IPS-11a (cell line): ENCODE data around the gene DPH6.

Experiments used
- H3K4me3 ChIP-seq: one replicate; pipeline ENCODE4 v1.5.1; 2013; ENCODE audit warnings: low read depth, low read length, control low read depth

The DPH6 gene

DNA sequence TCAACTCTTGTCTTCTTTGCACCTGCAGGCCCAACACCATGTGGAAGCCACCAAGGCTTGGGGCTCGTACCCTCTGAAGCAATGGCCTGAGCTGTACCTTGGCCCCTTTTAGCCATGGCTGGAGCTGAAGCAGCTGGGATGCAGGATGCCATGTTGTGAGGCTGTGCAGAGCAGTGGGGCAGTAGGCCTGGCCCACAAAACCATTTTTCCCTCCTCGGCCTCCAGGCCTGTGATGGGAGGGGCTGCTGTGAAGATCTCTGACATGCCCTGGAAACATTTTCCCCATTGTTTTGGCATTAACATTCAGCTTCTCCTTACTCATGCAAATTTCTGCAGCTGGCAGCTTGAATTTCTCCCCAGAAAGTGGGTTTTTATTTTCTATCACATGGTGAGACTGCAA lies 58.5 kb downstream of the DPH6 start:
- H3K4me3 ChIP-seq, result no peak overlapping the region

DNA sequence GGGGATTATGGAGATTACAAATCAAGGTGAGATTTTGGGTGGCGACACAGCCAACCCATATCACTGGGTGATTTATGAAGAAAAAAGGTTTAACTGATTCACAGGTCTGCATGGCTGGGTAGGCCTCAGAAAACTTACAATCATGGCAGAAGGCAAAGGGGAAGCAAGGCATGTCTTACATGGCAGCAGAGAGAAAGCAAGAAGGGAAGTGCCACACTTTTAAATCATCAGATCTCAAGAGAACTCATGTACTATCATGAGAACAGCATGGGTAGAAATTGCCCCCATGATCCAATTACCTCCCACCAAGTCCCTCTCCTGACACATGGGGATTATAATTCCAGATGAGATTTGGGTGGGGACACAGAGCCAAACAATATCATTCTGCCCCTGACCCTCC lies 59.7 kb downstream of the DPH6 start:
- no peak overlapping the region for H3K4me3 ChIP-seq

DNA sequence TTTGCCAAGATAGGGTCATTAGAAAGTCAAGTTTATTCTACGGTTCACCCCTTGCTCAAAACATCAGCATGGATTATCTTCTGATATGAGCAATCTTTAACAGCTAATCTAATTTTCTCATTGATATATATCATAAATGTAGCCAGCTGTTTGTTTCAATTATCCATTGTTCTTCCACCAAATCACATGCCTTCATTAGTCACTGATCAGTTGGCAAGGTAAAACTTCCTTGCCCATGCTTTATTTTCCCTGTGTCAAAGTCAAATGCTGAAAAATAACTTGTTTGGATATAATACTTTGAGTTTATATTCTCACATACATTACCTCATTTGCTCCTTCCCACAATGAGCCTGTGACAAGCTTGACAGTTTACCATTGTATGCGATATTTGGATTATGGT lies 60.6 kb downstream of the DPH6 start:
- H3K4me3 ChIP-seq, result no peak overlapping the region

DNA sequence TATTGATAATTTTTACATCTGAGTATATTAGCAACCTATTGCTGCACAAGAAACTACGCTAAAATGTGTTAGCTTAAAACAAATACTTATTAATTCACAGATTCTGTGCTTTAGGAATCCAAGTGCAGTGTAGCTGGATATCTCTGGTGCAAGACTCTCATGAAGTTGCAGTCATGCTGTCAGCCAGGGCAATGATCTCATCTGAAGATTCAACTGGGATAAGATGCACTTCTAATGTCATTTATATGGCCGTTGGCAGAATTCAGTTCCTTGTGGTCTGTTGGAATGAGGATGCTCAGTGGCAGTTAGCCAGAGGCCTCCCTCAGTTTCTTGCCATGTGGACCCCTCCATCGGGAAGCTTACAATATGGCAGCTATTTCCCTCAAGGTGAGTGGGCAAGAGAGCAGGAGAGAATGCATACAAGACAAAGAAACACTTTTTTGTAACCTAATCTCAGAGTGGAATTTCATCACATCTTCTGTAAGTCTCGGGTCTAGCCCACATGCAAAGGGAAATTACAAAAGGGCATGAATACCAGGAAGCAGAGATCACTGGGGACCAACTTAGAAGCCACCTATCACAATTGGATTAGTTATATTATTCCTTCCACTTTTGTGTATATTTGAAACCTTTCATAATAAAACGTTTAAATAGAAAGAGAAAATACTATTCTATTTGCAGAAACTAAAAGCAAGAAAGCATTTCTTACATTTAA lies 61.6 kb downstream of the DPH6 start:
- H3K4me3 ChIP-seq, result no peak overlapping the region

DNA sequence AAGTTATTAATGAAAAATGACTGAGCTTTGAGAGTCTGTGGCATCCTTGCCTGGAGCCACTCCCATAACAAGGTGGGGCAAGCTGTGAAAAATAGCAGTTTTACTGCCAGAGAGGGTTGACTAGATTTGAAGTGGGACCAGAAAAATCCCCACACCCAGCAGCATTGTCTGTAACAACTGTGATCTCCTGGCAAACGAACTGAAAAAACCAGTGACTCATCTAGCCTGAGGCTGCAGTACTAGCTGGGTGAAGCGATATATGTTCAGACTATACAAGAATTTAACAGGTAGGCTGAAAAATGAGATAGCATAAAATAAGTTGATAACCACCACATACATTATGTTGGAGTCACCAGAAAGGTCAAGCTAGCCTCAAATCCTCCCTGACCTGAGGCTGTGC lies 64.0 kb downstream of the DPH6 start:
- H3K4me3 ChIP-seq, result no peak overlapping the region

DNA sequence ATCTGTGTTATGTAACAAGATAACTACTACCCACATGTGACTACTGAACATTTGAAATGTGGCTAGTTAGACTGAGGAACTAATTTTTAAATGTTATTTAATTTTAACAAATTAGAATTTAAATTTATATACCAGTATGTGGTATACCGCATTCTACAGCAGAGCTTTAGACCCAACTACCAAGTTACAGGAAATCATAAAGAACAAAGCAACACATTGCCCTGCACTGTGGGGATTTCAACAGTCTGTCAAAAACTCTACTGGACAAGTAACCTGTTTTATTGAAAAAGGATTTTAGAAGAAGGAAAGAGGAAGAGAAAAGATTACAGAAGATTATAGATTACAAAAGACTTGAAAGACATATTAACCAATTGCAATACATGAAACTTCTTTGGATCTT lies 64.9 kb downstream of the DPH6 start:
- H3K4me3 ChIP-seq, result no peak overlapping the region

DNA sequence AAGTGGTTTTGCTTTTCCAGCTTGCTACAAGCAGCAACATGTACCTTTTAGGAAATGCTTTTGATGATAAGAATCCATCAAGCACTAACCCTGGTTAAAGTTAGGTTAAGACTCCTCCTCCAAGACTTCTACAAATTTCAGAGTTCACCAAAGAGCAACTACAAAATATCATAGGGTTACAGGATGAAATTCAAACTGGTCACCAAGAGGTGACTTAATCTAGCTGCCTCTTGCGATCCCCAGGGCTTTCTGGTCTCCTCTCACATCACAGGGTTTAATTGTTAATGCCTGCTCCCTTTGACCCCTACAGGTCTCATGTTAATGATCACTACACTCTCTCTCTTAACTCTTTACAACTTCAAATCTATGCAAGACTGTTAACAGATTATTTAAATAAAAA lies 66.5 kb downstream of the DPH6 start:
- H3K4me3 ChIP-seq, result no peak overlapping the region

DNA sequence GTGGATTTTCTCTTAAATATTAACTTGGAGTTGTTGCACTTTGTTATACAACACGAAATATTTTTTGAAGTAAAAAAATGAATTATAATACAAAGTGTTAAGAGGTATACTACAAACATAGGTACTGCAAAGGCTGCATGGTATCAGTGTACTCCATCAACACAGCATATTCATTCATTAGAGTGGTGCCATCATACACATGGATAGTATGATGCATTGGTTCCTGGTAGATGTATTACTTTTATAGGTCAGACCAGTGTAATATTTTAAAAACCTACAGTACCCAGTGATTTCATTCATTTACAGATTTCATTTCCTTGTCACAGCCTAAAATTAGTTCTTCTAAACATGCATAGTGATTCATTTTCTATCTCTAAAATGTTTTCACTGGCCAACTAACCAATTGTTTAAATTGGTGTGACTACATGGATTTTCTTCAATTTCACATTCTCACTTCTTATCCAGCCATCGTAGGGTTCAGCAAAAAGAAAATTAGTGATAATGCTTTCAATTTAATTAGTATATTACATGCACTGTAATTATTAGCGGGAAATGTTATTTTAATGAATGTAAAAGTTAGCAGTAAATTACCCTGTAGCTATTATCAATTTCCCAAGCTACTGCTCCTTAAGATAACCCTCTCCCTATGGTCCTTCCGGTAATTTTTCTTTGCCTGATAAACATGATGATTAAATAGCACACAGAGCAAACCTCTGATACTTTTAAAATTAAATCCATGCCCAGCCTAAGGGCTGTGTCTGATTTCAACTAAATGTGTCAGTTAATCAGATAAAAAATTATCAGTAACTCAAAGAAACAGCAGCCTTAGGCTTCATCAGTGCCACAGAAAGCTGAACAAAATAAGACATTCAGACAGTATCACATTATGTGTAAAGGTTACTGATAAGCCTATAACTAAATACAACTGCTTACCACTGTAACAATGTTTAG lies 68.4 kb downstream of the DPH6 start:
- H3K4me3 ChIP-seq, result no peak overlapping the region

DNA sequence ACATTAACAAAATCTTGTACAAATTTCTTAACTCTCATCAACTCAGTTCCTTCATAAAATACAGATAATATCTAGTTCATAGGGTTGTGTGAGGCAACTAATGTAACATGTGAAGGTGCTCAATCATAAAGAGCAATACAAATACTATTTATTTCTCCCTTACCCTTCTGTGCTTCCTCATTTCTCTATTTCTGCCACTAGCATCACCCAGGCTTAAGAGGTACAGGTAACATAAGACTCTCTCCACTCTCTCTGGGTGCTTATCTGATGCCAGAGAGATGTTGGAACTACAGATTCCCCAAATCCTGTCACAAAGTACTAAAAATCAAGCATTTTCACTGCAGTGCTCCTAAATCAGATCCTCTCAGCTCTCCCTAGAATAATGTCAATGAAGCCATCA lies 74.9 kb downstream of the DPH6 start:
- H3K4me3 ChIP-seq, result no peak overlapping the region

DNA sequence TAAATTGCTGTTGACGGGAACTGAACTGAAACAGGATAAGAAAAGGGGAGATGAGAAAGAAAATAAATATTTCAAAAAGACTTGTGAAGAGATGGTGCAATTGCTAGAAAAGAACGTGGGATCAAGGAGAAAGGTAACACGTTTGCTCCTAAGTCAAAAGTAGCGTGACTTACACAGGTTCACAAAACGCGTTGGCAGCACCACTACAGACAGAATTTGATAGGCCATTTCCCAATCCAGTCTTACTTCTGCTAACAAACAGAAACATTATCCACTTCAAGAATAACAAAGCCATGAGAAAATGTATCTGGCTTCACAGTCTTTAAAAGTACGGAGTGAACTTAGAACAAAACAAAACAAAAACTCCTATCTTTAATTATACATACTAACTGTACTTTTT lies 75.5 kb downstream of the DPH6 start:
- H3K4me3 ChIP-seq, result no peak overlapping the region

DNA sequence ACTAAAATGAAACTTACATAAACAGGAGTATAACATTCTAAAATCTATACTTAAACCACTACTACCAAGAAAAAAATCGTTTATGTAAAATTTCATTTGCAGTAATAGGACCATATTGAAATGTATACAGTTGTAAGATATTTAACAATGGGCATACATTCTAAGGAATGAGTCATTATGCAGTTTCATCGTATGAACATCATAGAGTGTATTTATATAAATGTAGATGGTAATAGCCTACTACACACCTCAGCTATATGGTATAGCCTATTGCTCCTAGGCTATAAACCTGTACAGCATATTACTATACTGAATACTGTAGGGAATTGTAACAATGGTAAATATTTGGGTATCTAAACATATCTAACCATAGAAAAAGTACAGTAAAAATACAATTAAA lies 79.5 kb downstream of the DPH6 start:
- no peak overlapping the region for H3K4me3 ChIP-seq

DNA sequence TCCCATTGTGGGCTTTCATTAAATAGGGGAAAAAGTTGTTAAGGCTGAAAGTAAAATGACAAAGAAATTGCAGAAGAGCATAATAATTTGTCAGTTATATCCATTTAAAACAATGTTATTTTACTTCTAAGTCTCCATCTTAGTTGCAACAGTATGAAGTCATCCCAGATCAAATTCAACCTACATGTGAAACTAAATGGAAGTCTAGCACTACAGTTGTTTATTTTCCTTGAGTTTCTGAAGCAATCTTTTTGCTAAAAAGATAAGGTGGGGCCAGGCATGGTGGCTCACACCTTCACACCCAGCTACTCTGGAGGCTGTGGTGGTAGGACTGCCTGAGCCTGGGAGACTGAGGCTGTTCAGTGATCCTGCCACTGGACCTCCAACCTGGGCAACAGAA lies 80.2 kb downstream of the DPH6 start:
- no peak overlapping the region for H3K4me3 ChIP-seq

DNA sequence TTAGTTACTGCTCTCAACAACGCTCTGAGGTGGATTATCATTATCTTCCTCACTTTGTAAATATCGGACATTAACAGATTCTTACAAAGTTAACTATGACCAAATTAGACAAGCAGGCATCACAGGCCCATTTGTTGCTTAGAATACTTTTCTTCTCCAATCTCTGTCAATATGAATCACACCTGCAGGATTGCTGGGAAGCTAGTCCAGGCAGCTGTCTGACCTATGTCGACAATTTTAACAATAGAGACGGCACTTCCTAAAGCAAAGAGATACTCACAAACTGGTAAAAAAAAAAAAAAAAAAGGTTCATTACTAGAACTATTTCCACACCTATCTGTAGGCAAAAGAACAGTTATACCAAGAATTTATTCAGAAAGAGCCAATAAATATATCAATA lies 85.3 kb downstream of the DPH6 start:
- H3K4me3 ChIP-seq, result no peak overlapping the region

DNA sequence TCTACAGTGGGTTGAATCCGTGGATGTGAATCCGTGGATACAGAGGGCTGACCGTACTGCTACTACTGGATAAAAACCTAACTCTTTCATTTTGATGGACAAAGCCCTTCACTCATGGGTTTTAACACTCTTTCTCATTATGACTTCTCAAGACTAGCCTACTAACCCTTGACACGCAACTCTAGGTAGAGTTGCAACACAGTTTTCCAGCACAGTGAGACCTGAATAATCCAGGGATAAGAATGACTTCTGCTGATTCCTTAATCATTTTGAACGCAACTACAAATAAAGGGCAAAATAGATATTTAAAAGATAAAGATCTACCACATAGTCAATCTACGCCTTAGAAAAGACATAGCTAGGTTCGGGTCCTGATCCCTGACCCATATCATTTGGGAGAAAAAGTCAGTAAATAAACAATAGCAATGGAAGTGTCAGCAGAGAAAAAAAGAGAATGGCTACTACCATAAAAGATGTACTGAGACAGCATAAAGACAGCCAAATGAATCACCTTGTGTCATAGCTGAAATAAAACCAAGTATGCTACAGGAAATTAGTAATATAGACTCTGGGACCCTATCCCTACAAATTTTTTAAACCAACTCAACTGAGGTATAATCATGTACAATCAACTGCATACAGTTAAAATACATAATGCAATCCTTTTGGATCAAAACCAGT lies 87.6 kb downstream of the DPH6 start:
- H3K4me3 ChIP-seq, result no peak overlapping the region

DNA sequence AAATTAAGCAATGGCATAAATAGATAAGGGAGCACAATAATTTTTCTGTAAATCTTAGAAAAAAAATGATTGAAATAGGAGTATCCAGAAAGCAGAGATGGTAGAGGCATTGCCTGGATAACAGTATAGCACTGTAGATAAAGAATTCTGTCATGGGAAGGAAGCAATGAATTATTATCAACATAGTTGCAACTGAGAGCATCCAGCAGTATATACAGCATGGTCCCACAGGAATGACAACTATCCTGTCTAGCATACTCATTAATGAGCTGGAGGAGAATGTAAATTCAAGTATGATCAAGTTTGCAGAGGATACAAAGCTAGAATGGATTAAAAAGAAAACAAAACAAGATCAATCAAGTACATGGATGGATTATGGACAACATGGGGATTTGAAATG lies 90.8 kb downstream of the DPH6 start:
- H3K4me3 ChIP-seq, result no peak overlapping the region

DNA sequence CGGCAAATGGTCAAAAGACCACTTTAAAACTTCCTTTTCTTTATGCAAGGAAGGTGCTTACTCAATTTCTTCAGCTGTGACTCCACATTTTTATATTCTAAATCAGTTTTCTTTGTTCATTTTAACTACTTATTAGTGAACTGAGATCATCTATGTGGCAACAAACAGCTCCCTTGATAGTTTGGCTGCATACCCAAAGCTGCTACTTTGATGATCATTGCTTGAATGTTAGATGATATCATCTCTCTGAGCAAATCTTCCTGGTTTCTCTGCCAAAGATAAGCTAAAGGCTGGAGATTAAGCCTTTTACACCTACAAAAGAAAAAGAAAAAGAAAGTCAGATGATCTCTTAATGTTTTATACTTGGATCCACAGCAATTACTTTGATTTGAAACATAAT lies 95.5 kb downstream of the DPH6 start:
- H3K4me3 ChIP-seq, result no peak overlapping the region

DNA sequence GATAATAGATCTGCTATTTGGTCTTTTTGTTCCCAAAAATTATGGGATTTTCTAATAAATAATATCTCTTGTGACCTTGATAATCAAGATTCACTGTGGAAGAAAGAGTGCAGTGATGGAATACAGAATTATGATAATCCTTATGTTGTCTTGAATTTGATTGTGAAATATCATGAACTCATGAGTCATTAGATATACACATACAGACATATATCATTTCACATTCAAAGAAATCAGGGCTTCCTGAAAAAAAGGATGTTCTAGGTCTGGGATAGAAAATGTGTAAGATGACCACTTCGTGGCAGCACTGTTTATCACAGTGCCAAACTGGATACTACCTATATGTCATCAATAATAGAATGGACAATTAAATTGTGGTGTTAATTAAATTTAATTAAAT lies 97.7 kb downstream of the DPH6 start:
- no peak overlapping the region for H3K4me3 ChIP-seq

DNA sequence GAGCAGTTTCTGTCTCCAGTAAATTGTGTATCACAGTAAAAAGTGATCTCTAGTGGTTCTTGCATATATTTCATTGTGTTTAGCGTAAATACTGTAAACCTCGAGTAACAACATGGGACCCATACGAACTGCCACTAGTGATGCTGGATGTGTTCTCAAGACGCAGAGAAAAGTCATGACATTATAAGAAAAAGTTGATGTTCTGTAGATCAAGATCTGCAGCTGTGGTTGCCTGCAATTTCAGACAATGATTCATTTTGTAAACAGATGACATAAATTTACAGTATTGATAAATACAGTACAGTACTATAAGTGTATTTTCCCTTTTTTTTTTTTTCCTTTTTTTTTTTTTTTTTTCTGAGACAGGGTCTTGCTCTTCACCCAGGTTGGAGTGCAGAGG lies 100.1 kb downstream of the DPH6 start:
- H3K4me3 ChIP-seq, result no peak overlapping the region

DNA sequence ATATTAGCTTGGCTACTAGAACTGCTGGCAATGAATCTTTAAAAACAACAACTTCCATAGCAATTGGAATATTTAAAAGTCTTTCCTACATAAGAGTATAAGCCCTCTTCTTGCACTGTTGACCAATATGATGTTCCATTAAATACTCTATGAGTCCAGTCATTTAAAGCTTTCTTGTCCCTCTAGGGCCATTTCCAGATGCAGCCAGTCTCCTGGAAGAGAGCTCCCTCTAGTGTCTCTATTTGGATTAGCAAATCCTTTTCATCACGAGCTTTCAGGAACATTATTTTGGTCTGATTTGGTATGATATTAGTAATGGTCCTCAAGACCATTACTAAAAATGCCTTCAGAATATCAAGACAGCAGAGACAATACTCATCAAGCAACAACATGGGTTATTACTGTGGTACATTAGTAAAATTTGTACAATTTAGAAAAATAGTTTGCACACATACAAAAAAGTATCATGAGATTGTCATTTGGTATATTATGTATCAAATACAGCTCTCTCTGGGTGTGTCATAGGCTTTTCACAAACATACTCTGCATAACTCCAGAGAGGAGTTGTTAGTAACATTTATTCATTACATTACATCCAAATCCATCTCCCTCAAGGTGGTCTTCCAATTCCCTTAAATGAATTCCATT lies 101.3 kb downstream of the DPH6 start:
- H3K4me3 ChIP-seq, result no peak overlapping the region

DNA sequence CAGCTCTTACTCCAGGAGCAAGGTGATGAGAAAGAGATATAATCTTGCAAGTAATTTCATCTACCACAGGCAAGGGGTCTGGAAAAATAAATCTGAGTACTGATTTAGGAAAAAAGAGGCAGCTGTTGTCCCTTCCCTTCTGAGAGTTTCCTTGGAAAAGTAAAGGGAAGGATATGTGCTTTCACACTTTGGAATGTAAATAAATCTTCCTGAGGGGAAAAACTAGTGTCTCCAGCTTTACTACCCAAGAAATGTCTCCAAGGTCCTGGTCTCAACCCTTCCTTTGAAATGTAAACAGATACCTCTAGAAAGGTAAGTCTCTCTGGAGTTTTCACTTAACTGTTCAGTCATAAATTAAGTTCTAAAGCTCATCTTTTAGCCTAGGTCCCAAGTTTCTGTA lies 102.6 kb downstream of the DPH6 start:
- H3K4me3 ChIP-seq, result no peak overlapping the region

DNA sequence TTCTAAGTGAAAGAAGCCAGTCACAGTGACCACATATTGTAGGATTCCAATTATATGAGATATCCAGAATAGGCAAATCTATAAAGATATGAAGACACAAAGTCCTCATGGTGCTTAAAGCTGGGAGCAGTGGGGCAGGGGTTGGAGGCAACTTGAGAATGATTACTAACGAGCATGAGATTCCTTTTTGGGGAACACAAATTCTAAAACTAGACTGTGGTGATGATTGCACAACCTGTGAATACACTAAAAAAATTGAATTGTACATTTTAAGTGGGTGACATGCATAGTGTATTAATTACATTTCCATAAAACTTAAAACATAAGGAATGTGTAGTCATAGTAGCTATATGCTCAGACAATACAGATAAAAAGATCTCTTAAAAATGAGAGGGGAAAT lies 103.2 kb downstream of the DPH6 start:
- H3K4me3 ChIP-seq, result no peak overlapping the region
